Naive thymus-derived CD8-positive, alpha-beta T cell (primary cell): ENCODE results near the gene STMND1. TPM values are rescaled to one million over a fixed set of nuclear protein-coding genes. Genes with fewer than 3 reads are reported as not detected.

Experiments used
- ATAC-seq, 2 donors: fragments of 150-1000 bp; cut with Tn5 transposase in 1 of 2; sonication (Bioruptor Pico), chemical (Tn5 transposase) in 1 of 2; 1 replicate in 1 of 2; 2 replicates in 1 of 2; pipeline ENCODE4 v1.10.0; 2021; ENCODE audit warnings: mild to moderate bottlenecking in 2 of 2, moderate library complexity in 2 of 2
- POLR2A ChIA-PET: fragments of 350-600 bp; sonication (Branson Sonifier 250); formaldehyde crosslinking; loops from one replicate; lab custom pipeline; 2021; ENCODE audit warnings: antibody characterized with exemption; lab: Charles Lee
- DNase-seq, 10 donors: peaks; one replicate each; pipeline versions ENCODE4 v3.0.0 to v3.0.0-alpha.2; 2020 to 2022
- H3K27ac Mint-ChIP-seq, 10 donors: one replicate each; pipeline ENCODE4 v1.8.0; 2020 to 2022; ENCODE audit warnings: mild to moderate bottlenecking in 10 of 10, mixed read lengths in 10 of 10, moderate library complexity in 4 of 10, inconsistent platforms in 1 of 10
- H3K27me3 Mint-ChIP-seq, 5 donors: one replicate each; pipeline ENCODE4 v1.8.0; 2021 to 2022; ENCODE audit warnings: mixed read lengths in 5 of 5
- H3K36me3 Mint-ChIP-seq, 3 donors: one replicate each; pipeline ENCODE4 v1.8.0; 2020 to 2022; ENCODE audit warnings: mixed read lengths in 3 of 3, mild to moderate bottlenecking in 2 of 3, inconsistent platforms in 1 of 3
- H3K4me1 Mint-ChIP-seq, 4 donors: one replicate each; pipeline ENCODE4 v1.8.0; 2021 to 2022; ENCODE audit warnings: mixed read lengths in 4 of 4
- H3K4me3 Mint-ChIP-seq, 10 donors: one replicate each; pipeline ENCODE4 v1.8.0; 2020 to 2022; ENCODE audit warnings: mild to moderate bottlenecking in 10 of 10, mixed read lengths in 10 of 10, moderate library complexity in 6 of 10, inconsistent platforms in 1 of 10
- H3K9me3 Mint-ChIP-seq, 9 donors: one replicate each; pipeline ENCODE4 v1.8.0; 2020 to 2022; ENCODE audit warnings: mixed read lengths in 9 of 9, mild to moderate bottlenecking in 3 of 9, inconsistent platforms in 1 of 9, moderate library complexity in 1 of 9
- polyA plus RNA-seq, 3 donors: library from polyadenylated mRNA; unstranded; fragments of 300-500 nt; fragmentation: Illumina TruSeq; gene quantifications; one replicate each; pipeline ENCODE4 v1.2.3, GENCODE V29; 2021
- total RNA-seq, 8 experiments: library from RNA in 2 of 8; stranded (reverse) in 2 of 8; gene quantifications; one replicate each; pipeline ENCODE4 v1.2.3 and lab custom pipeline; 2021 to 2026

The STMND1 gene
- total and polyA plus RNA-seq, 5 experiments from 2014 or later: not detected

GRCh38 chr6:17151888-17152287 lies 50.0 kb downstream of the STMND1 start:
- POLR2A ChIA-PET: no interaction called here
- Mint-ChIP-seq H3K4me1 (no peaks in the 10 kb centered on the region), H3K36me3 (peaks cover 0 to 5% (median 0%) of the 10 kb centered on the region in 3 donors), H3K9me3 (peaks cover 0 to 14% (median 3%) of the 10 kb centered on the region in 9 donors), H3K4me3 (no peak overlapping the region), H3K27me3 (peaks cover 0 to 4% (median 2%) of the 10 kb centered on the region in 5 donors), H3K27ac (no peak overlapping the region)
- ATAC-seq: no peak
- no peak for DNase-seq

GRCh38 chr6:17152703-17153102 lies 50.9 kb downstream of the STMND1 start:
- no peak for DNase-seq
- peaks cover 0 to 5% (median 0%) of the 10 kb centered on the region in 3 donors for H3K36me3 Mint-ChIP-seq
- no peaks in the 10 kb centered on the region for H3K4me1 Mint-ChIP-seq
- POLR2A ChIA-PET: no interaction called here
- no peak overlapping the region for H3K4me3 Mint-ChIP-seq
- peaks cover 0 to 14% (median 0%) of the 10 kb centered on the region in 9 donors for H3K9me3 Mint-ChIP-seq
- H3K27me3 Mint-ChIP-seq: peaks cover 0 to 4% (median 0%) of the 10 kb centered on the region in 5 donors
- no peak for ATAC-seq
- no peak overlapping the region for H3K27ac Mint-ChIP-seq

- no peak overlapping the region for H3K4me3 Mint-ChIP-seq
- H3K27ac Mint-ChIP-seq: no peak overlapping the region
- H3K36me3 Mint-ChIP-seq: peaks cover 0 to 5% (median 0%) of the 10 kb centered on the region in 3 donors
- H3K9me3 Mint-ChIP-seq: peaks cover 0 to 14% (median 0%) of the 10 kb centered on the region in 9 donors
- peaks cover 10 to 16% (median 14%) of the 10 kb centered on the region in 5 donors for H3K27me3 Mint-ChIP-seq
- DNase-seq: peak; percentile 23 to 76 (median 58)
- POLR2A ChIA-PET: no interaction called here
- no peaks in the 10 kb centered on the region for H3K4me1 Mint-ChIP-seq
- ATAC-seq: peak; percentile 35 to 53
These were observed 54.5 kb downstream of the STMND1 start for GRCh38 chr6:17156112-17156921.

GRCh38 chr6:17156966-17157365 lies 55.1 kb downstream of the STMND1 start:
- ATAC-seq: no peak
- H3K27me3 Mint-ChIP-seq: peaks cover 14 to 20% (median 20%) of the 10 kb centered on the region in 5 donors
- H3K36me3 Mint-ChIP-seq: peaks cover 0 to 5% (median 0%) of the 10 kb centered on the region in 3 donors
- H3K4me3 Mint-ChIP-seq: no peak overlapping the region
- no peaks in the 10 kb centered on the region for H3K4me1 Mint-ChIP-seq
- POLR2A ChIA-PET: no interaction called here
- DNase-seq: no peak
- no peak overlapping the region for H3K27ac Mint-ChIP-seq
- peaks cover 0 to 12% (median 0%) of the 10 kb centered on the region in 9 donors for H3K9me3 Mint-ChIP-seq

- no peak for ATAC-seq
- H3K4me1 Mint-ChIP-seq: no peaks in the 10 kb centered on the region
- H3K27ac Mint-ChIP-seq: no peak overlapping the region
- H3K27me3 Mint-ChIP-seq: peaks cover 16 to 27% (median 23%) of the 10 kb centered on the region in 5 donors
- H3K9me3 Mint-ChIP-seq: peaks cover 0 to 5% (median 0%) of the 10 kb centered on the region in 9 donors
- H3K4me3 Mint-ChIP-seq: no peak overlapping the region
- peaks cover 0 to 5% (median 0%) of the 10 kb centered on the region in 3 donors for H3K36me3 Mint-ChIP-seq
- POLR2A ChIA-PET: no interaction called here
- no peak for DNase-seq
These were observed 55.8 kb downstream of the STMND1 start for GRCh38 chr6:17157617-17158016.

DNA sequence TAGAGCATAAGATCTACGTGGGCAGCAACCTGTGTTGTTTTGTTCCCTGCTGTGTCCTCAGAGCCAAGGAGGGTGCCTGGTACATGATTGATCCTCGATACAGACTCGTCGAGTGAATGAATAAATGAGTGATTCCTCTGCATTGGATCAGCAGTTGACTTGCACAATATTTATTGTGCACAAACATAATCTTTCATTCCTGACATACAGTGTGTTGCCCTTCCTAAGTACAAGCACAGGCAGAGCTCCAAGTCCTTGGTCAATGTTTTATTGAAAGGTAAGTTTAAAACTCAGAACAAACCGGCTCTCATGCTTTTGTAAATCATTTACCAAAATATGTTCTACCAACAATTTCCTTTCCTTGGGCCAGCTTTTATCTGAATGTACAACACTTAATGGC lies 57.4 kb downstream of the STMND1 start:
- Mint-ChIP-seq H3K4me1 (no peaks in the 10 kb centered on the region), H3K27ac (no peak overlapping the region), H3K36me3 (no peaks in the 10 kb centered on the region), H3K9me3 (peaks cover 0 to 2% (median 0%) of the 10 kb centered on the region in 9 donors), H3K27me3 (peaks cover 21 to 37% (median 24%) of the 10 kb centered on the region in 5 donors), H3K4me3 (no peak overlapping the region)
- POLR2A ChIA-PET: no interaction called here
- no peak for ATAC-seq
- no peak for DNase-seq

DNA sequence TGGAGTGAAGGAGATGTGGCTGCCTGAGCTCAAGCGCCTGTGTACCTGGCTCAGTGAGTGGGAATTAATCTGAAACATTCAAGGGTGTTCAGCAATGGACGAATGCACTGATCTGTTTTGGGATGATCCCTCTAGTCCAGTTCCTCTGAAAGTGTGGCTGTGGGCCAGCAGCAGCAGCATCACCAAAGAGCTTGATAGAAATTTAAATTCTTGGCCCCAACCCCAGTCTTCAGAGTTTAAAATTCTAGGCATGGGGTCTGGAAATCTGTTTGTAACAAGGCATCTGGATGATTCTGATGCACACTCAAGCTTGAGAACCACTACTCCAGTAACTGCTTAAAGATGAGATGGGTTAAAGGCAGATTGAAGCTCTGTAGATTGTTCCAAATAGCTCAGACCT lies 59.2 kb downstream of the STMND1 start:
- POLR2A ChIA-PET: no interaction called here
- H3K36me3 Mint-ChIP-seq: no peaks in the 10 kb centered on the region
- H3K27me3 Mint-ChIP-seq: peaks cover 21 to 37% (median 24%) of the 10 kb centered on the region in 5 donors
- no peaks in the 10 kb centered on the region for H3K4me1 Mint-ChIP-seq
- H3K4me3 Mint-ChIP-seq: no peak overlapping the region
- DNase-seq (no peak), ATAC-seq (no peak)
- no peak overlapping the region for H3K27ac Mint-ChIP-seq
- peaks cover 0 to 2% (median 0%) of the 10 kb centered on the region in 9 donors for H3K9me3 Mint-ChIP-seq

- Mint-ChIP-seq H3K27me3 (peaks cover 16 to 31% (median 21%) of the 10 kb centered on the region in 5 donors), H3K27ac (no peak overlapping the region), H3K9me3 (peaks cover 0 to 2% (median 0%) of the 10 kb centered on the region in 9 donors), H3K36me3 (no peaks in the 10 kb centered on the region), H3K4me1 (no peaks in the 10 kb centered on the region), H3K4me3 (no peak overlapping the region)
- ATAC-seq (no peak), DNase-seq (no peak)
- POLR2A ChIA-PET: no interaction called here
These were observed 63.5 kb downstream of the STMND1 start for GRCh38 chr6:17165383-17165782.

GRCh38 chr6:17167327-17167979 lies 65.6 kb downstream of the STMND1 start:
- H3K36me3 Mint-ChIP-seq: no peaks in the 10 kb centered on the region

GRCh38 chr6:17169291-17169690 lies 67.4 kb downstream of the STMND1 start:
- POLR2A ChIA-PET: no interaction called here
- no peak overlapping the region for H3K27ac Mint-ChIP-seq
- H3K27me3 Mint-ChIP-seq: peaks cover 0 to 6% (median 5%) of the 10 kb centered on the region in 5 donors
- no peak for DNase-seq
- no peak overlapping the region for H3K4me3 Mint-ChIP-seq
- no peaks in the 10 kb centered on the region for H3K4me1 Mint-ChIP-seq
- ATAC-seq: no peak
- H3K36me3 Mint-ChIP-seq: no peaks in the 10 kb centered on the region
- no peaks in the 10 kb centered on the region for H3K9me3 Mint-ChIP-seq

More at GRCh38 chr6:17167327-17167979, 65.6 kb downstream of the STMND1 start:
- POLR2A ChIA-PET: no interaction called here
- no peak overlapping the region for H3K27ac Mint-ChIP-seq
- H3K9me3 Mint-ChIP-seq: peaks cover 0 to 2% (median 0%) of the 10 kb centered on the region in 9 donors
- DNase-seq (no peak), ATAC-seq (no peak)
- H3K4me3 Mint-ChIP-seq: no peak overlapping the region
- peaks cover 3 to 15% (median 8%) of the 10 kb centered on the region in 5 donors for H3K27me3 Mint-ChIP-seq
- H3K4me1 Mint-ChIP-seq: no peaks in the 10 kb centered on the region

DNA sequence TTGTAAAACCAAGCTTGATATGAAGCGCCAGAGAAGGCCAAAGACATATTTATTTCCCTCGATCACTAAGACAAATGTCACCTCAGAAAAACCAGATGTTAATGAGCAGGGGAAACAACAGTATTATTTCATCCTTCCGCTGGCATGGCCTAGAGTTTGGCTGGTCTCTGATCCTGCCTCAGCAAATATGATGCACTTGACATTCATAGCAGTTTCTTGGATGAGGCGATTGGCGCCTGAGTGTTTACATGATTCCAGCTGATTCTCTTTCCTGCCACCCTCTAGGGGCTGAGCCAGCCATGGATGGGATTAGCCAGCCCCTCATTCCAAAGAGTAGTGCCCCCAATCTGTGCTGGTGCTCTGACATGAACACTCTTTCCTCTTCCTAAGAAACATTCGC lies 67.9 kb downstream of the STMND1 start:
- Mint-ChIP-seq H3K4me1 (no peaks in the 10 kb centered on the region), H3K4me3 (no peak overlapping the region), H3K36me3 (no peaks in the 10 kb centered on the region), H3K9me3 (no peaks in the 10 kb centered on the region), H3K27ac (no peak overlapping the region), H3K27me3 (peaks cover 0 to 6% (median 5%) of the 10 kb centered on the region in 5 donors)
- POLR2A ChIA-PET: no interaction called here
- ATAC-seq (no peak), DNase-seq (no peak)

GRCh38 chr6:17172836-17173470 lies 71.1 kb downstream of the STMND1 start:
- POLR2A ChIA-PET: no interaction called here
- no peak overlapping the region for H3K27ac Mint-ChIP-seq
- no peaks in the 10 kb centered on the region for H3K36me3 Mint-ChIP-seq
- H3K4me3 Mint-ChIP-seq: no peak overlapping the region
- no peaks in the 10 kb centered on the region for H3K9me3 Mint-ChIP-seq
- DNase-seq (no peak), ATAC-seq (no peak)
- H3K4me1 Mint-ChIP-seq: no peaks in the 10 kb centered on the region
- H3K27me3 Mint-ChIP-seq: peaks cover 0 to 10% (median 6%) of the 10 kb centered on the region in 5 donors

GRCh38 chr6:17178326-17178725 lies 76.5 kb downstream of the STMND1 start:
- H3K27me3 Mint-ChIP-seq: peaks cover 0 to 13% (median 10%) of the 10 kb centered on the region in 5 donors
- H3K4me1 Mint-ChIP-seq: no peaks in the 10 kb centered on the region
- DNase-seq (no peak), ATAC-seq (no peak)
- no peaks in the 10 kb centered on the region for H3K9me3 Mint-ChIP-seq
- no peak overlapping the region for H3K4me3 Mint-ChIP-seq
- no peaks in the 10 kb centered on the region for H3K36me3 Mint-ChIP-seq
- POLR2A ChIA-PET: no interaction called here
- H3K27ac Mint-ChIP-seq: no peak overlapping the region
